Thyroid gland (tissue), 4 donors: ENCODE results near the gene CAAP1. TPM values are rescaled to one million over a fixed set of nuclear protein-coding genes. Genes with fewer than 3 reads are reported as not detected.

Experiments used
- DNase-seq, 2 donors: peaks; one replicate each; pipeline ENCODE4 v3.0.0-alpha.2; 2019
- H3K27ac ChIP-seq, 3 donors: fragments of 200-600 bp; sonication (generic); 1 replicate in 2 of 3; 2 replicates in 1 of 3; pipeline ENCODE4 v1.5.1; 2016 to 2019; ENCODE audit warnings: mild to moderate bottlenecking in 1 of 3, moderate library complexity in 1 of 3
- H3K27me3 ChIP-seq: fragments of 200-600 bp; sonication (generic); one replicate; pipeline ENCODE4 v1.5.1; 2019
- H3K36me3 ChIP-seq, 2 donors: fragments of 200-600 bp; sonication (generic); one replicate each; pipeline ENCODE4 v1.5.1; 2016 to 2019
- H3K4me1 ChIP-seq, 2 donors: fragments of 200-600 bp; sonication (generic); one replicate each; pipeline ENCODE4 v1.5.1; 2017 to 2019
- H3K4me3 ChIP-seq, 3 donors: fragments of 200-600 bp; sonication (generic); replicated peaks in 1 of 3; 1 replicate in 2 of 3; 2 replicates in 1 of 3; pipeline ENCODE4 v1.5.1; 2016; ENCODE audit warnings: mild to moderate bottlenecking in 1 of 3
- H3K9me3 ChIP-seq: fragments of 200-600 bp; sonication (generic); one replicate; pipeline ENCODE4 v1.5.1; 2017
- CTCF ChIP-seq, 6 experiments: fragments of 200-600 bp in 3 of 6; fragments of 450-650 bp in 3 of 6; sonication (generic) in 3 of 6; IDR thresholded peaks; one replicate each; pipeline ENCODE4 v1.5.1; 2016 to 2019; ENCODE audit warnings: antibody characterized with exemption in 6 of 6, mild to moderate bottlenecking in 2 of 6, inconsistent platforms in 1 of 6, moderate library complexity in 1 of 6
- POLR2A ChIP-seq, 2 donors: fragments of 450-650 bp; IDR thresholded peaks; one replicate each; pipeline ENCODE4 v1.6.1; 2017; ENCODE audit warnings: antibody characterized with exemption in 2 of 2, mild to moderate bottlenecking in 2 of 2, moderate library complexity in 1 of 2
- WGBS, 2 donors: methylation state at CpG; one replicate each; pipeline ENCODE4 v1.1.5; 2017; 5-methylcytosine and 5-hydroxymethylcytosine counted together
- intact Hi-C: fragments of 100-400 bp; cut with DNase I; formaldehyde crosslinking; loops from one replicate; pipeline ENCODE4 v1.15.1; 2023
- total RNA-seq, 4 donors: library from RNA; depleted of rRNA; stranded (reverse); fragments of >200 nt; gene quantifications; one replicate each; pipeline ENCODE4 v1.2.3, GENCODE V29; 2016

Gene CAAP1
- total RNA-seq, 4 donors from 2014 or later: 54.9 to 110 (median 56.5) TPM

- DNase-seq: no peak
- H3K4me3 ChIP-seq: no peak overlapping the region
- 90 to 96% methylated on average over 1 of the region's 1 CpG for WGBS, 2 donors
- TF ChIP-seq POLR2A (IDR thresholded peaks at IDR 0.05) (no peak), CTCF (IDR thresholded peaks at IDR 0.05) (no peak)
- intact Hi-C loops: no loop called here
- H3K9me3 ChIP-seq: no peaks in the 10 kb centered on the region
- peaks cover 7 to 10% of the 10 kb centered on the region in 2 donors for H3K36me3 ChIP-seq
- H3K27me3 ChIP-seq: no peaks in the 10 kb centered on the region
- H3K27ac ChIP-seq: no peak overlapping the region
- H3K4me1 ChIP-seq: no peaks in the 10 kb centered on the region
These were observed 12.1 kb upstream of the CAAP1 start for GRCh38 chr9:26904671-26905070.

- Histone ChIP-seq H3K36me3 (peaks cover 6 to 10% of the 10 kb centered on the region in 2 donors), H3K4me3 (no peak overlapping the region), H3K9me3 (no peaks in the 10 kb centered on the region), H3K27me3 (no peaks in the 10 kb centered on the region), H3K4me1 (no peaks in the 10 kb centered on the region), H3K27ac (no peak overlapping the region)
- WGBS, 2 donors: 76 to 79% methylated on average over 3 of the region's 3 CpGs
- no peak for DNase-seq
- no peak for TF ChIP-seq POLR2A (IDR thresholded peaks at IDR 0.05)
- no peak for TF ChIP-seq CTCF (IDR thresholded peaks at IDR 0.05)
- intact Hi-C loops: no loop called here
These were observed 11.5 kb upstream of the CAAP1 start for GRCh38 chr9:26904070-26904469.

- WGBS, 2 donors: 23% methylated on average over 7 of the region's 7 CpGs
- H3K4me3 ChIP-seq: peak overlapping the region in 2 of 3 donors; percentile 67 to 97
- no peaks in the 10 kb centered on the region for H3K9me3 ChIP-seq
- intact Hi-C loops: loop anchor here (5.0 kb wide), 1 partner anchor 64 kb away; the partner anchor contains the start of gene IFT74
- no peak for TF ChIP-seq POLR2A (IDR thresholded peaks at IDR 0.05)
- TF ChIP-seq CTCF (IDR thresholded peaks at IDR 0.05): no peak
- no peak for DNase-seq
- H3K27me3 ChIP-seq: no peaks in the 10 kb centered on the region
- H3K4me1 ChIP-seq: peaks cover 2 to 4% of the 10 kb centered on the region in 2 donors
- H3K36me3 ChIP-seq: no peaks in the 10 kb centered on the region
- peak overlapping the region; percentile 90 to 99 (median 99) for H3K27ac ChIP-seq
These were observed 551 bp upstream of the CAAP1 start for GRCh38 chr9:26893030-26893676.

GRCh38 chr9:26891726-26892125 lies 876 bp downstream of the CAAP1 start:
- 0 to 1% methylated on average over 14 of the region's 14 CpGs for WGBS, 2 donors
- H3K4me3 ChIP-seq: peak overlapping the region; percentile 67 to 97 (median 86)
- H3K27ac ChIP-seq: peak overlapping the region; percentile 90 to 99 (median 99)
- intact Hi-C loops: loop anchor here (5.0 kb wide), 1 partner anchor 66 kb away; the partner anchor contains the start of gene IFT74
- no peaks in the 10 kb centered on the region for H3K27me3 ChIP-seq
- no peaks in the 10 kb centered on the region for H3K9me3 ChIP-seq
- no peak for DNase-seq
- H3K36me3 ChIP-seq: no peaks in the 10 kb centered on the region
- peaks cover 4 to 5% of the 10 kb centered on the region in 2 donors for H3K4me1 ChIP-seq
- TF ChIP-seq POLR2A (IDR thresholded peaks at IDR 0.05): no peak
- TF ChIP-seq CTCF (IDR thresholded peaks at IDR 0.05): no peak

- Histone ChIP-seq H3K4me1 (peaks cover 4 to 5% of the 10 kb centered on the region in 2 donors), H3K27ac (no peak overlapping the region), H3K4me3 (no peak overlapping the region), H3K36me3 (no peaks in the 10 kb centered on the region), H3K27me3 (no peaks in the 10 kb centered on the region), H3K9me3 (no peaks in the 10 kb centered on the region)
- no peak for DNase-seq
- intact Hi-C loops: no loop called here
- whole genome bisulfite sequencing, 2 donors: 63 to 79% methylated on average over 1 of the region's 1 CpG
- TF ChIP-seq POLR2A (IDR thresholded peaks at IDR 0.05): no peak
- no peak for TF ChIP-seq CTCF (IDR thresholded peaks at IDR 0.05)
These were observed 4.3 kb downstream of the CAAP1 start for GRCh38 chr9:26888271-26888670.
